A549 (cell line): ENCODE measurements around the gene CTNND1.

ENCODE experiments used
- MYC ChIP-seq: IDR thresholded peaks from 2 replicates; pipeline ENCODE4 v1.6.1; 2012; ENCODE audit warnings: mild to moderate bottlenecking, inconsistent platforms, low read length, improper control_type of control experiment, borderline replicate concordance
- RAD21 ChIP-seq, 2 experiments: fragments of >200 bp in 1 of 2; sonication (Bioruptor Twin) in 1 of 2; formaldehyde crosslinking in 1 of 2; IDR thresholded peaks in 1 of 2; conservative IDR thresholded peaks in 1 of 2; 2 replicates in 1 of 2; 3 replicates in 1 of 2; pipeline ENCODE4 v1.6.1; 2012 to 2018; ENCODE audit warnings: inconsistent platforms in 1 of 2

- no peak for TF ChIP-seq MYC
- no peak for TF ChIP-seq RAD21 (conservative IDR thresholded peaks at IDR 0.05 in 1 of 2, IDR thresholded peaks at IDR 0.05 in 1 of 2)
These were observed 17.2 kb upstream of the CTNND1 start for GRCh38 chr11:57744357-57744756.
